ENCODE results near the gene ABTB2.

GRCh38 chr11:34329876-34330275, 27.9 kb downstream of the ABTB2 start:
- TF ChIP-seq MAFF (IDR thresholded peaks at IDR 0.05; ENCODE audit: low read length) (no peak), SP2 (IDR thresholded peaks at IDR 0.05; ENCODE audit: extremely low read depth, low read depth, low read length, poor library complexity, severe bottlenecking) (no peak), SIN3B (IDR thresholded peaks at IDR 0.05; ENCODE audit: low read depth) (no peak)
- TF ChIP-seq, protein P1, sequence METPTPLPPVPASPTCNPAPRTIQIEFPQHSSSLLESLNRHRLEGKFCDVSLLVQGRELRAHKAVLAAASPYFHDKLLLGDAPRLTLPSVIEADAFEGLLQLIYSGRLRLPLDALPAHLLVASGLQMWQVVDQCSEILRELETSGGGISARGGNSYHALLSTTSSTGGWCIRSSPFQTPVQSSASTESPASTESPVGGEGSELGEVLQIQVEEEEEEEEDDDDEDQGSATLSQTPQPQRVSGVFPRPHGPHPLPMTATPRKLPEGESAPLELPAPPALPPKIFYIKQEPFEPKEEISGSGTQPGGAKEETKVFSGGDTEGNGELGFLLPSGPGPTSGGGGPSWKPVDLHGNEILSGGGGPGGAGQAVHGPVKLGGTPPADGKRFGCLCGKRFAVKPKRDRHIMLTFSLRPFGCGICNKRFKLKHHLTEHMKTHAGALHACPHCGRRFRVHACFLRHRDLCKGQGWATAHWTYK (CRISPR knock-in tag; IDR thresholded peaks at IDR 0.05) = no peak

Data from K562 (cell line).